Pulmonary artery endothelial cell (primary cell): Measurements from ENCODE around the gene HLCS. TPM values are rescaled to one million over a fixed set of nuclear protein-coding genes. Genes with fewer than 3 reads are reported as not detected.
A peak's percentile ranks its signal among the peaks of the same experiment; 100 is the strongest.
"Not testable (repeated sequence)": the region's sequence is repeated elsewhere in the genome, so short reads cannot be mapped to it uniquely, and the experiment has no call there.

Source experiments
- DNase-seq: peaks from one replicate; pipeline ENCODE4 v3.0.0-alpha.2; 2011; ENCODE audit warnings: low read depth, low spot score
- total RNA-seq: library from RNA; depleted of rRNA; stranded (reverse); fragments of >200 nt; gene quantifications from 2 replicates; pipeline ENCODE4 v1.2.3, GENCODE V29; 2014

HLCS gene
- total RNA-seq, 1 donor from 2014 or later: 15.6 TPM

DNA sequence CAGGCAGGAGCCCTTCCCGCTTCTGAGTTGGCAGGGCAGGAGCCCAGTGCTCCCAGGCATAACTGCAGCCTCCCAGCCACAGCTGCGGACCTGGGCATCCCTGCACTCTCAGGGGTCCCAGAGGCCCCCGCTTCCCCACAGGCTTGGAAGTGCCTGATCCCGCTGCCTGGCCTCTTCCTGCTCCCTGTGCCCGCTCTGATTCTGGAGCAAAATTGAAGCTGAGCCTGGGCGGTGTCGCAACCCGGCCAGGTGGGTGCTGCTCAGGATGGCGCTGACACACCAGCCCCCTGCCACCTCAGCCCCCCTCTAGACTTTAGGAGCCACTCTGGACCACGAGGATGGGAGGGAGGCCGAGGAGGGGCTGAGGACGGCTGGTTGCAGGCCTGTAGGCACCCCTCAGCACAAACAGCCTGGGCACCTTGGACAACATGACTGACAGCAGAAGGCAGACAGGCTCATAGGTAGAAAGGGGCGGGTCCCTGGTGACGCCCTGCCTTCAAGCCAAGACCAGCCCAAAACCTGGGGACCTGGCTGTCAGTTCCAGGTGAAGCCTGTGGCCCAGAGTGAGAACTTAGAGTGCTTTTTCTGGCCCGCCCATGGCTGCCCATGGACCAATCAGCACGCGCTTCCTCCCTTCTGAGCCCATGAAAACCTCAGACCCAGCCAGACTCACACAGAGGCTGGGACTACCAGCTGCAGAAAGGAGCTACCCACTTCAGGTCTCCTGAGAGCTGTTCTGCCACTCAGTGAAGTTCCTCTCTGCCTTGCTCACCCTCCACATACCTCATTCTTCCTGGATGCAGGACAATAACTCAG lies 7.2 kb downstream of the HLCS start:
- DNase-seq: no peak

DNA sequence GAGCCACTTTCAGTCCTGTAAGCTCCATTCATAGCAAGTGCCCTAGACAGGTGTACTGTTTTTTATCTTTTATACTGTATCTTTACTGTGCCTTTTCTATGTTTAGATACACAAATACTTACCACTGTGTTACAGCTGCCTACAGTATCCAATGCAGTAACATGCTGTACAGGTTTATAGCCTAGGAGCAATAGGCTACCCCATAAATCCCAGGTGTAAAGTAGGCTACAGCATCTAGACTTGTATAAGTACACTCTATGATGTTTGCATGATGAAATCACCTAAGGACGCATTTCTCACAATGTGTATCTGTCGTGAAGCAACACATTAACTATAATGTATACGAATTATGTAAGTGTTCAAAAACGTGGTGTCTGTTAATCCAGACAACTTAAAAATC lies 10.7 kb downstream of the HLCS start:
- no peak for DNase-seq

DNA sequence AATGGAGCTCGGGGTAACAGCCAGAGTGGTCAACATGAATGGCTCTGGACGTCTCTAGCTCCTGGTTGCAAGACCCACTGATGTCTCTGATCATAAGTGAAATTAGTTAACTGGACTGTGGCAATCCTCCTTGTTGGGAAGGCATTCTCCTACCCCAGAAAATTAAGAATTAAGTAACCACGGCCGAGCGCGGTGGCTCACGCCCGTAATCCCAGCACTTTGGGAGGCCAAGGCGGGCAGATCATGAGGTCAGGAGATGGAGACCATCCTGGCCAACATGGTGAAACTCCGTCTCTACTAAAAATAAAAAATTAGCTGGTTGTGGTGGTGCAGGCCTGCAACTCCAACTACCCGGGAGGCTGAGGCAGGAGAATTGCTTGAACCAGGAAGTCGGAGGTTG lies 14.1 kb downstream of the HLCS start:
- not testable (repeated sequence) for DNase-seq

DNA sequence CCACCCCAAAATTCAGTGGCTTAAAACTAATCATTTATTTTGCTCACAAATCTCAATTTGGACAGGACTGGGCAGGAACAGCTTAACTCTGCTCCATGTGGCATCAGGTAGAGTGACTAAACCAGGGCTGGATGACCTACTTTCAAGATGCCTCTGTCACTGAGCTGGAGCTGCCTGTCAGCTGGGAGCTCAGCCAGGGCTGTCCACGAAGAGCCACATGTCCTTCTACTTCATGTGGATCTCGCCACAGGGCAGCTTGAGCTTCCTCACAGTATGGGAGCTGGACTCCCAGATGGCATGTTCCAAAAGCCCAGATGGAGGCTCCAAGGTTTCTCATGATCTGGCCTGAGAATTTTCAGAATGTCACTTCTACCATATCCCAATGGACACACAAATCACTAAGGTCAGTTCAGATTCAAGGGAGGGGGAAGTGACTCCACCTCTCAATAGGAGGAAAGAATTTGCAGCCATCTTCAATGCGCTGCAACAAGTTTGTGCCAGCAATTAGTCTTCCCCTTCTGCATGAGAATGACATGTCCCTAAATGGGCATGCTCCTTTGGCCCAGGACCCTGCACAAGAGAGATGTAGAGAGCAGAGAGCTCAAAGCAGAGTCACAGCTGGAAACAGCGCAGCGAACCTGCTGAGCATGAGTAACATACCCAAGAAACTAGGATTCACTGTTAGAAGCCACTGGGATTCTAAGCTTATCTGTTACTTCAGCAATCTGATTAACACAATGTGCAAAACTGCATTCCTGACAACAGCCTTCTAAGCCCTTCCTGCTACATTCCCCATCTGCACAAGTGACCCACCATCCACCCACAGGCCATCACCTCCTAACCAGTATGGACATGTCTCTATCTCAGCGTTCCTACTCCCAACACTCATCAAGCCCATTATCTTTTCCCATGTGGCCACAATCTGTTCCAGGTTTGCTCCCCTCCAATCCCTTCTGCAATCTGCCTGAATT lies 17.0 kb downstream of the HLCS start:
- DNase-seq: no peak

DNA sequence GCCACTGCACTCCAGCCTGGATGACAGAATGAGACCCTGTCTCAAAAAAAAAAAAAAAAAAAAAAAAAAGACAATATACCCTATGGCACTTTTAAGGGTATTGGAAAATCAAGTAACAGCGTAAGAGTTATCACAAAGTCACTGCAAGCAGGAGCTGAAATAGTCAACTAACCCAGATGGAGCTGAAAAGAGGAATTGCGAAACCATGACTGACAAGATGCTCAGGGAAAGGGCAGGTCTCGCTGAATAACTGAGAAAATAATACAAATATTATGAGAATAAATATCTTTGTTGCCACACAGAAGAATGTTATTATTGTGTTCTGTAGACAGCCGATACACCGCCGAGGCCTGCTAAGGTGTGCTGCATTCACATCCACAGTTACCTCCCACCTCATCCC lies 17.8 kb downstream of the HLCS start:
- DNase-seq: no peak

DNA sequence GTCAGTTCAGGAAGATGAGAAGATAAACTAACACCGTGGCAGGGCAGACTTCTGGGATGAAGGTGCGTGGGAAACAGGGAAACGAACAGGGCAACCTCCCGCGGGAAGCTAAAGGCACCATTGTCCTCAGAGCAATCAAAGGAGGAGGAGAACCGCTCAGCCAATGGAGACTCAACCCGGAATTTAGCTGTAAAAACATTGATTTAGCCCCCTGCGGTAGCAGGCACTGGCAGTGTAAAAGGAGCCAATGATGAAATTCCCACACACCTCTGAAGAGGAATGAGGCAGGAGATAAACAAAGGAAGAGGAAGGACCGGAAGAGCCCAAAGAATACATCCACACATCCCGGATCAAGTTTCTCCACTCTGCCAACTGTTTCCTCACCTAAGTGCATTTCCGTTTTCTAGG lies 19.5 kb downstream of the HLCS start:
- DNase-seq: no peak

DNA sequence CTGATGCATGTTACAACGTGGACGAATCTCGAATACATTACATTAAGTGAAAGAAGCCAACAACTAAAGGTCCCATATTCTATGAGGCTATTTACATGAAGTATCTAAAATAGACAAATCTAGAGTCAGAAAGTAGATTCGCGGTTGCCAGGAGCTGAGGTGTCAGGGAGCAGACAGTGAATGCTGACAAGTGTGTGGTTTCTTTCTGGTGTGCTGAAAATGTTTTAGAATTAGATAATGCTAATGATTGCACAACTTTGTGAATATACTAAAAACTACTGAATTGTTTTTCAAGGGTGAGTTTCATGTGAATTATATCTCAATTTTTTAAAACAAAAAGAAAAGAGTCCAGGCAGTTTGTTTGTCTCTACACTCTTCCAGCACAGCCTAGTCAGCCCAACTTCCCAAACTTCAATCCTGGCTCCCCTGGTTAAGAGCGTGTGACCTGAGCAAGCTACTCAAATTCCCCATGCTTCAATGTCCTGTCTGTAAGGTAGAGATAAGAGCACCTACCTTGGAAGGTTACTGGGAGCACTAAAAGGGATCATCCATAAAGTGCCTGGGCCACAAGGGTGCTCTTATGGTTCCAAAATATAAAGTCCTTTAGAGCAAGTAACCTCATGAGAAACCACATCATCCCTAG lies 20.9 kb downstream of the HLCS start:
- DNase-seq: no peak

DNA sequence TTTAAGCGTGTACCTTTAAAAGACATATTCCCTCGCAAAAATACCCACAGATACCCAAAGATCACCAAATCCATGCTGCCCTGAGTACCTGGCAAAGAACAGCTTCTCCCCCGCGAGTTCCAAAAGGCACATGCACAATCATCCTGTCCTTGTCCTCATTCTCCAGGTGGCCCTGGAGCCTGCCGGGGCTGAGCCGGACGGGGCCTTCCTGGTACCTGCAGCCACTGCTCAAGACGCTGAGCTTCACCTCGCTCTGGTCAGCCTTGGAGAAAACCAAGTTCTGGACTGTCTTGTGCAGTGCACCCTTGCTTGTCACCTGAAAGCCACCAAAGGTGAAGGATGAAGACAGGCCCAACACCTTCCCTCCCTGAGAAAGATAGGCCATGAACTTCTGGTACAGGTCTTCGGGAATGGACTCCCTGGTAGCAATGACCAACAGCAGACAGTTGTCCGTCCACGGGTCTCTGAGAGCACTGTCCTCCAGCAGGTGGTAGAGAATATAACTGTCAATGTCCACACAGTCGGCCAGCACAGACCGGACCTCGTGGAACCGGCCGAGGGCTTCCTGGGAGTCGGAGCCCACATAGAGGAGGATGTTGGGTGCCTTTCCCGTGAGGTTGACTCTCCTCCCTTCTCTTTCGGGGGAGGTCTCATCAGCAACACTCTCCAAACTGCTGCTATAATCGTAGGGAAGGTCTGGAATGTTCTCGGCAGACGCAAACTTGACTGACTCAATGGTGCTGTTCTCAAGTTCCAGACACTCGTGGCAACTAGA lies 29.9 kb downstream of the HLCS start:
- no peak for DNase-seq

DNA sequence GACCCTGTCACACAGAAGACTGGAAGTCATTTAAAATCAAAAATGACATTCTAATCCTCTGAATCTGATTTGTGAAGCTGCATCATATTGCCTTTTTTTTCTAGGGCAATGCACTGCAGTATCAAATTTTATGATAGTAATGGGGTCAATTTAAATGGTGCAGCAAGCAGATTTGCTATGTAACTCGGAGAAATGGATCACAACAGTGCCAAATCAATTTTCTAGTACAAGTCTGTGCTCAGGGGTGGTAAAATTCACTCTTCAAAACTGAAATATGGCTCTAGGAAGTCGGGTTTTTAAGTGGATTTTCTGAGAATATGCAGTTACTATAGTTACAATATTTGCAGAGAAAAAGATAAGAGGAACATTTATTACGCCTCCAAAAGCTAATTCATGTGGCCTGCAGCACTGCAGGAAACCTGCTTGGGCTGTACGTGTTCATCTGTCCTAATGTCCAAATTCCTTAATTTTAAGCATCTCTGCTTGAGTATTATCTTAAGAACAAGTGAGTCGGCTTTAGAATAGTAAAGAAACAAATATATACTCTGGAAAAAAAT lies 31.5 kb downstream of the HLCS start:
- no peak for DNase-seq

DNA sequence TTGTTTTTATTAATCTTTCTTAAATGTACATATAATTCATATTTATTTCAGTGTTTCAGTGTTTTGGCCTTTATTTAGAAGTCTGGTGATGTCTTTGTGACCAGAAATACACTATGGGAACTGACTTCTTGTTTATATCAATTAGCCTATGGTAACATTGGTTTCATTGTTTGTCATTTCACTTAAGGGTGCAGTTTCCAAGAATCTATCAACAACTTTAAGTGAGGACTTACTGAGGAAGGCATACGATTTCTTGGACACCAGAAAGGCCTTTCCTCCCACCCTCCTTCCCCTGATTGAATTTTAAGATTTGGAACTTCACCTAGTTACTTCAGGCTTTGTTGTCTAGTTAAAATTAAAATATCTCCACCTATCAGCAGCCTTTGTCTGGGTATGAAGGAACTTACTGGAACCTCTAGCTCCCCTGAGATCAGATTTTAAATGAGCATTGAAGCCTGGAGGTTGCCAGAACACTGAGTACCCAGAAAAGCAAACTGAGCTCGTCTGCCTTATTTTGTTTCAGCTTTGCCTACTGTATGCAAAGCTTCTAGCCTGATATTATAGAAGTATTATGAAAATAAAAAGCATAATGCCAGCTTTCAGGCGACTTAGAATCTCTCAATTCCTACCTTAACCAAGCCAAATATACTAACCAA lies 34.2 kb downstream of the HLCS start:
- no peak for DNase-seq

DNA sequence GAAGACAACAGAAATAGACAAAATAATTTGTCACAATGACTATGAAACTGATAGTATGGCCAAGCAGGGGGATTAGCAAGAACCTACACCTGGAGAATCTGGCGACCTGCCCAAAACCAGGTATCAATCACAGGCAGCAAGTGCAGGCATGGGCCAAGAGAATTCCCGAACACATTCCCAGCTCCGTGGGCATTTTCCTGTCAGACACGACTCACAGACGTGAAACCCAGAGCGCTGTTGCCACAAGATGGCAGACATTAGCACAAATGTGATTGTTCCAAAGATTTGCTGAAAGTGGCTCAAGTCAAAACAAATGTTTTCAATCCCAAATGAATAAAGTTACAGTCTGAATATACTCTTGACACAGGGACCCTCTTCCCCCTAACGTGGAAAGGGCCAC lies 36.8 kb downstream of the HLCS start:
- DNase-seq: no peak

DNA sequence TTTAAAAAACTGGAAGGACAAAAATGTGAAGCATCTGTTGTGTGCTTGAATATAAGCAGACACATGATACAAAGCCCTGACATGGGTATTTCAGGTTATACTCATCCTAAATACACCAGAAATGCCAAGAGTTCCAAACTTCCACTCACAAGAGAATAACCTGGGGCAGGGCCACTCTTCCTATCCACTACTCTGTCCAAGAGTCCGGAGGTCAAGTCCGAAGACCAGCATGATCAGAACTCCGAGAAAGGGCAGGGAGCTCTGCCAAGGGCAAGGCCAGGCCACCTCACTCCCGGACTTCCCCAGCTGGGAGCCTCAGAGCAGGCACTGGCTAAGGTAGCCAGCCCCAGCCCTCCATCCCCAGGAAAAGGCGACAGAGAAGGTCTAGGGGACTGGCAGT lies 37.5 kb downstream of the HLCS start:
- no peak for DNase-seq

DNA sequence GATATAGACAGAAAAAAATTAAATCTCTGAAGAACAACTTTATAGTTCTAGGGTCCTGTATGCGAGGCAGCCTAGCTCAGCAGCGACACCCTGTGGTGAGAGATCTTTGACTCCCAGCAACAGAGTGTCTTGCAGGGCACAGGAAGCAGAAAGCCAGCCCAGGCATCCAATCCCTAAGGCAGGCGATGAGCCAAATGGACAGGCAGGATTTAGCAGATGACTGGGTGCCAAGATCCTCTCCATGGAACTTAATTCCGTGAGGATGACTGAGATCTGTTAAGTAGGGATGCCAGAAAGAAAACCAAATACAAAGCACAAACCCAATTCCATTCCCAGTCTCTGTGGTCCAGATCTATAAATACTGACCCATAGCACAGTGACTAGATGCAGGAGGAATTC lies 38.8 kb downstream of the HLCS start:
- peak; percentile 40 for DNase-seq

DNA sequence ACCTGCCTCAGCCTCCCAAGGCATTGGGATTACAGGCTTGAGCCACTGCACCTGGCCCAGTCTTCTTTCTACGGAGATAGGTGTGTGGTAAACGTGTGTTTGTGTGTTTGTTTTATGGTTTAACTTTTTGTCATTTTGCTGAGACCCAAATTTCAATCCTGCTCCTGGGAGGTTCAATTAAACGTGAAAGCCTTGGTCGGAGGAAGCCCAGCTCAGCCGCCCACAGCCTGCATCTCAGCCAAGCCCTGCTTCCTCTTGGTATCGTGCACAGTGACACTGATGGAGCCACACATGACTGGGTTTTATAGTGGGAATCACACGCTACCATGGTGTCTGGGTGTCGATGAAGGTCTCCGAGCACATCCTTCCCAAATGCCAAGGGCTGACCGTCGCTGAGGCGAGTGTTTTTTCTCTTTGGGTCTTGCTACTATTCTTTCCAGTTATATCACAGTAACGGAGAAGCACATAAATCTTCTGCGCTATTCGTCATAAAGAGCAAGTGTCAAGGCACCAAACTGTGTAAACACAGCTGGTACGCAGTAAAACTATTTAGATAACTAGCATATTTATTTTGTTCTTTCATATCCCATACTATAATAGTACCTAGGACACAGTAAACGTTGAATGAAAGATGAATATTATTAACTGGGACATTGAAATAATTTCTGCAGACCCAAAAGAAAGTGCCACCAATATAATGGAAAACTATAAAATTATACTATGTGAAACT lies 39.3 kb downstream of the HLCS start:
- DNase-seq: no peak

DNA sequence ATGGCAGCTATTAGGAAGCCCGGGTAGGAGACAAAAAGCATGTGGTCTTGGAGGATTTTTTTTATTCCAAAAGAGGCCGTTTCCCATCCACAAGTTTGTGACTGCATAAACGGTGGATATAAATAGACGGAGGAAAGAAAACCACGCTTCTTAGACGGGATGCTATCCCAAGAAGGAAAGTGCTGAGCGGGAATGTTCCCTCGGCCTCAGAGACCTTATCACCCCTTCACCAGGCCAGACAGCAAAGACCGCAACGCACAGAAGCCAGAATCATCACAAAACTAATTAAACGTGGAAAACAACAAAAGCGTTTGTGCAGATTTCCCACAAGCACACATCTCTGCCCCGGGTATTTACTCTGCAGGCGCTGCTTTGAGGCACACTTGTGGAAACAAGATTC lies 43.2 kb downstream of the HLCS start:
- DNase-seq: no peak

DNA sequence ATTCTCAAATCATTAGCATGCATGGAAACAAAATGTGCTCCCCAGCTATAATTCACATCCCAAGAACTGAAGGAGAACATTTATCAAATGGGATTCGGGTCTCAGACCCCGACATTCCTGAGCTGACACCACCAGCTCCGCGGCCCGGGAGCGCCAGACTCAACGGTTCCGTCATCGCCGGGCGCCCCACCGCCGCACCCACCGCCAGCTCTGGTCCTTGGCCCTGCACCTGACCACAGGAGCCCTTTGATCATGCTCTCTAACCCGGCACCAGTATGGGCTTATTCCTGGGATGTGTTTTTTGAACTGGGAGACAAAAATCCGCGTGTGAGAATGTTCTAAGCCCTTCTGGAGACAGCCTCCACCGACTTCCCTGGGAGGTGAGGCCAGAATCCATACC lies 43.6 kb downstream of the HLCS start:
- no peak for DNase-seq

DNA sequence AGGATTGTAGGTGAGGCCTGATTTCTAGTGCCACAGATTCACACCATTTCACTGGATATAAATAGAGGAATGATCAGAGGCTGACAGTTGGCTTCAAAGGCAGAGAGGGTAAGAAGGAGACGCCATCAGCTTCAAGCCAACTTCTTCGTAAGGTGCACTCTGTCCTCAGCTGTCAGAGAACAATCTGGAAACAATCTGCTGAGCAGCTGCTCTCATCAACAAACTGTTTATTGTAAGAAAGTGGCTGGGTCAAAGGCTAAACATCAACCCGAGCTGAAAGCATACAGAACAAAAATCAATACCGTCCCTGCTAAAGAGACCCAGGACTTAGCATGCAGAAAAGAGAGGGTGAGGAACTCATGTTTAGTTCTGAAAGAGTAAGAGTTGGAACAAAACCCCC lies 48.2 kb downstream of the HLCS start:
- no peak for DNase-seq

DNA sequence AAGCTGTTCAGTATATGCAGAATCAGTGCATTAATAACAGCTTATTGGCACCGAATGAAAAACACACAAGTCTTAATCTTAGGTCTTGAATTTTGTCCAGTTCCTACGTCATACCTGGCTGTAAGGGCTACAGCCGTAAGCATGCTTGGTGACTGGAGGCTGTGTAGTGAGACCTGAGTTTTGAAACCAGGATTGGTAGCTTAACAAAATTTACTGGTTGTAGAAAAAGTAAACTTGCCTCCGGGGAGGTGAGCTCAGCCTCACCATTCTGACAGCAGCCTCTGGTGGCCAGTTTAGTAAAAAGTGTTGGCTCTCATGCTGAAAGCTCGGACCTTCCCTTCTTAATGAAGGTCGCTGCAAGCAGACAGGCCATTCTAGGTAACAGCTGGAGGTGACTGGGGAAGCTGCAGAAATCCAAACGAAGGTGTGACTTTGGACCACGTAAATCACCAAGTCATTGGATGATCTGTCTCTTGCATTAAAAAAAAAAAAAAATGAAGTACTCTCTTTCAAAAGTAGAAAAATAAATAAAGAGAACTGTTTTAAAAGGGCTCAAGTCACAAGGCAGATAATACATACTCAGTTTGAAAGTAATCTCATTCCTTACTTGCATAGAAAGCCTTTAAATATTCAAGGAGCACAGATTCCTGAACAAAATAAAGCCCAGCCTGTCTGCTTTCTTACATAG lies 48.9 kb downstream of the HLCS start:
- DNase-seq: peak; percentile 24

DNA sequence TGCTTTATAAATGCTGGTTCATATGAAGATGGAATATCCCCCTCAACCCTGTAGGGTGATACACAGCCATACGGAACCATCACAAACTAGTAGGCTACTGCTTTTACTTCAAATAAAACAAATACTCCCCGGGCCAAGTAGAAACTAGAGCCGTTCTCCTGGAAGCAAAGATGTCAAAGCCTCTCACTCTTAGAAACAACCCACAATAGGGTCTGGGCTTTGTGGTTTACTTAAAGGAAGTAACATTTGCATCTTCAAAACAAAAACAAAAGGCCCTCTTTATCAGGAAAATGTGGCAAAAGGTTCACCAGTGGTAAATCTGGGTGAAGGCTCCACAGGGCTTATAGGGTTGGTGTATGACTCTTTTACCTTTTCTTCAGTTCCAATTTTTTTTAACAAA lies 49.8 kb downstream of the HLCS start:
- no peak for DNase-seq
